Measurements from ENCODE around the gene GPR137. TPM values are rescaled to one million over a fixed set of nuclear protein-coding genes. Genes with fewer than 3 reads are reported as not detected.

Gene GPR137
- polyA plus RNA-seq, 3 donors, result 7.8 to 21.0 (median 9.3) TPM

DNA sequence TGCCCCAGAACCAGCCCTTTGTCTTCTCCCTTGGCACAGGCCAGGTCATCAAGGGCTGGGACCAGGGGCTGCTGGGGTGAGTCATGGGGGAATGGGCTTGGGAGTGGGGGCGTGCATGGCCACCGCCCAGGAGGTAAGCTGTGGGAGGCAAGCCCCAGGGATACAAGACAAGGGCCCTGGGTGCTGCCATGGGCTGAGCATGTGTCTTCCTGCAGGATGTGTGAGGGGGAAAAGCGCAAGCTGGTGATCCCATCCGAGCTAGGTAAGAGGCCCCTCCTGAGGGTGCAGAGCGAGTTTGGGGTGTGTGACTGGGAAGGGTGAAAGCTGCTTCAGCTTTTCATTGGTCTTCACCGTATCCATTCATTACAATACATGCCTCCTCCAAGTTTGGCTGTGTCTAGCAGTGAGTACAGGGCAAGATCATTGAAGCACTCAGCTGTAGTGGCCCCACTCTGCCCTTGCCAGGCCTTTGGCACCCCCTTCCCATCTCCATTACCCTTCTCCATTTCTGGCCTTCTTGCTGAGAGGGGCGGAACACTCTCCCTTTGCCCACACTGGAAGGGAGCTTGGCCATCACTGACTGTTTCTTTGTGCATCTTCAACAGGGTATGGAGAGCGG lies 42.3 kb upstream of the GPR137 start:
- Mint-ChIP-seq H3K4me3 (peak overlapping the region in 1 of 2 donors; percentile 26), H3K27me3 (ENCODE audit: low read depth in 3 of 3) (peaks cover 0 to 5% (median 0%) of the 10 kb centered on the region in 3 donors), H3K27ac (peak overlapping the region in 4 of 7 donors; percentile 5 to 26 (median 11)), H3K9me3 (no peaks in the 10 kb centered on the region), H3K4me1 (peaks cover 62% of the 10 kb centered on the region), H3K36me3 (peaks cover 14 to 16% of the 10 kb centered on the region in 2 donors)
- 100% methylated on average over 2 of the region's 8 CpGs for WGBS (ENCODE audit: insufficient coverage)
- Histone ChIP-seq H4K20me1 (ENCODE audit: insufficient read depth, low read length) (no peaks in the 10 kb centered on the region), H2AFZ (ENCODE audit: insufficient read depth, low read depth, low read length, poor library complexity, severe bottlenecking) (no peak overlapping the region), H3K4me2 (replicated peaks; ENCODE audit: extremely low read depth, low read length, poor library complexity, severe bottlenecking) (no peak overlapping the region), H3K9ac (ENCODE audit: insufficient read depth, low read length, poor library complexity, severe bottlenecking) (no peak overlapping the region), H3K27ac (ENCODE audit: low read depth in 1 of 2, low read length in 2 of 2) (no peak overlapping the region), H3K27me3 (ENCODE audit: control insufficient read depth in 2 of 2, insufficient read depth in 2 of 2, low read length in 2 of 2) (no peaks in the 10 kb centered on the region), H3K79me2 (ENCODE audit: insufficient read depth, low read length) (peaks cover 40% of the 10 kb centered on the region), H3K9me3 (replicated peaks in 1 of 2; ENCODE audit: control insufficient read depth in 1 of 2, insufficient read depth in 1 of 2, low read length in 2 of 2) (no peaks in the 10 kb centered on the region), H3K4me3 (replicated peaks in 1 of 3; ENCODE audit: low read depth in 2 of 3, low read length in 3 of 3) (no peak overlapping the region), H3K36me3 (replicated peaks in 1 of 2; ENCODE audit: control insufficient read depth in 1 of 2, insufficient read depth in 2 of 2, low read length in 2 of 2) (peaks cover 10 to 12% of the 10 kb centered on the region in 2 donors), H3K4me1 (ENCODE audit: control insufficient read depth in 1 of 2, insufficient read depth in 2 of 2, low read length in 2 of 2) (peaks cover 68 to 82% of the 10 kb centered on the region in 2 donors)
- no peak for DNase-seq
- TF ChIP-seq, protein P1, sequence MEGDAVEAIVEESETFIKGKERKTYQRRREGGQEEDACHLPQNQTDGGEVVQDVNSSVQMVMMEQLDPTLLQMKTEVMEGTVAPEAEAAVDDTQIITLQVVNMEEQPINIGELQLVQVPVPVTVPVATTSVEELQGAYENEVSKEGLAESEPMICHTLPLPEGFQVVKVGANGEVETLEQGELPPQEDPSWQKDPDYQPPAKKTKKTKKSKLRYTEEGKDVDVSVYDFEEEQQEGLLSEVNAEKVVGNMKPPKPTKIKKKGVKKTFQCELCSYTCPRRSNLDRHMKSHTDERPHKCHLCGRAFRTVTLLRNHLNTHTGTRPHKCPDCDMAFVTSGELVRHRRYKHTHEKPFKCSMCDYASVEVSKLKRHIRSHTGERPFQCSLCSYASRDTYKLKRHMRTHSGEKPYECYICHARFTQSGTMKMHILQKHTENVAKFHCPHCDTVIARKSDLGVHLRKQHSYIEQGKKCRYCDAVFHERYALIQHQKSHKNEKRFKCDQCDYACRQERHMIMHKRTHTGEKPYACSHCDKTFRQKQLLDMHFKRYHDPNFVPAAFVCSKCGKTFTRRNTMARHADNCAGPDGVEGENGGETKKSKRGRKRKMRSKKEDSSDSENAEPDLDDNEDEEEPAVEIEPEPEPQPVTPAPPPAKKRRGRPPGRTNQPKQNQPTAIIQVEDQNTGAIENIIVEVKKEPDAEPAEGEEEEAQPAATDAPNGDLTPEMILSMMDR (IDR thresholded peaks at IDR 0.05), result no peak
- intact Hi-C loops (cut with micrococcal nuclease), result loop anchor here (5.0 kb wide), 2 partner anchors 36 to 59 kb away; partner anchors contain the start of genes FERMT3 (in 2 of the 2) and CATSPERZ (in 1 of the 2)

DNA sequence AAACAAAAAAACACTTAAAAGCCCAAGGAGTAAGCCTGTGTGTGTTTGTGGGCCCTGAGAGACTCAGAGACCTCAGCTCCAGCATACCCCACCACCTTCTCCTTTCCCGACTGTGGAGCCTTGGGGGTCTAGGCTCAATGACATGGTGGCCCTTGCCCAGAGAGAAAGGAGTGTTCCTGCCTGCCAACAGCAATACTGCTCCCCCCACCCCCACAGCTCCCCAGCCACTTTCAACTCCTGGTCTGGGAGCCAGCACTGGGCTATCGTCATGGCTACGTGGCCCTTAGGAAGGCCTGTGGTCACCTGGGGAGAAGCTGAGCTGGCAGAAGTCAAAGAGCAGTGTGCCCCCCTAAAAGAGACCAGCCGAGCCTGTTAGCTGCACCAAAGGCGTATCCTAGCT lies 41.5 kb upstream of the GPR137 start:
- H3K36me3 Mint-ChIP-seq, result peaks cover 14 to 16% of the 10 kb centered on the region in 2 donors
- Histone ChIP-seq H3K36me3 (replicated peaks in 1 of 2; ENCODE audit: control insufficient read depth in 1 of 2, insufficient read depth in 2 of 2, low read length in 2 of 2) (peaks cover 10 to 12% of the 10 kb centered on the region in 2 donors), H3K79me2 (ENCODE audit: insufficient read depth, low read length) (peaks cover 40% of the 10 kb centered on the region), H3K4me3 (replicated peaks in 1 of 3; ENCODE audit: low read depth in 2 of 3, low read length in 3 of 3) (no peak overlapping the region), H3K4me2 (replicated peaks; ENCODE audit: extremely low read depth, low read length, poor library complexity, severe bottlenecking) (no peak overlapping the region), H3K9me3 (replicated peaks in 1 of 2; ENCODE audit: control insufficient read depth in 1 of 2, insufficient read depth in 1 of 2, low read length in 2 of 2) (no peaks in the 10 kb centered on the region), H2AFZ (ENCODE audit: insufficient read depth, low read depth, low read length, poor library complexity, severe bottlenecking) (no peak overlapping the region), H3K27ac (ENCODE audit: low read depth in 1 of 2, low read length in 2 of 2) (peak overlapping the region in 1 of 2 donors; percentile 11), H4K20me1 (ENCODE audit: insufficient read depth, low read length) (no peaks in the 10 kb centered on the region), H3K9ac (ENCODE audit: insufficient read depth, low read length, poor library complexity, severe bottlenecking) (no peak overlapping the region), H3K27me3 (ENCODE audit: control insufficient read depth in 2 of 2, insufficient read depth in 2 of 2, low read length in 2 of 2) (no peaks in the 10 kb centered on the region), H3K4me1 (ENCODE audit: control insufficient read depth in 1 of 2, insufficient read depth in 2 of 2, low read length in 2 of 2) (peaks cover 61 to 75% of the 10 kb centered on the region in 2 donors)
- peak overlapping the region in 4 of 7 donors; percentile 25 to 54 (median 40) for H3K27ac Mint-ChIP-seq
- intact Hi-C loops (cut with micrococcal nuclease), result loop anchor here (5.0 kb wide), 2 partner anchors 37 to 58 kb away; partner anchors contain the start of genes FERMT3 (in 2 of the 2) and CATSPERZ (in 1 of the 2)
- peaks cover 0 to 5% (median 2%) of the 10 kb centered on the region in 3 donors for H3K27me3 Mint-ChIP-seq (ENCODE audit: low read depth in 3 of 3)
- 57% methylated on average over 2 of the region's 5 CpGs for WGBS (ENCODE audit: insufficient coverage)
- DNase-seq, result no peak
- TF ChIP-seq, protein P1 (IDR thresholded peaks at IDR 0.05), result no peak
- no peaks in the 10 kb centered on the region for H3K9me3 Mint-ChIP-seq
- H3K4me1 Mint-ChIP-seq, result peaks cover 55% of the 10 kb centered on the region
- no peak overlapping the region for H3K4me3 Mint-ChIP-seq
